ENCODE results near the gene RND3. TPM values are rescaled to one million over a fixed set of nuclear protein-coding genes. Genes with fewer than 3 reads are reported as not detected.

Gene RND3
- total and polyA plus RNA-seq, 8 donors: 28.3 to 134 (median 107) TPM

- TF ChIP-seq, protein P1, sequence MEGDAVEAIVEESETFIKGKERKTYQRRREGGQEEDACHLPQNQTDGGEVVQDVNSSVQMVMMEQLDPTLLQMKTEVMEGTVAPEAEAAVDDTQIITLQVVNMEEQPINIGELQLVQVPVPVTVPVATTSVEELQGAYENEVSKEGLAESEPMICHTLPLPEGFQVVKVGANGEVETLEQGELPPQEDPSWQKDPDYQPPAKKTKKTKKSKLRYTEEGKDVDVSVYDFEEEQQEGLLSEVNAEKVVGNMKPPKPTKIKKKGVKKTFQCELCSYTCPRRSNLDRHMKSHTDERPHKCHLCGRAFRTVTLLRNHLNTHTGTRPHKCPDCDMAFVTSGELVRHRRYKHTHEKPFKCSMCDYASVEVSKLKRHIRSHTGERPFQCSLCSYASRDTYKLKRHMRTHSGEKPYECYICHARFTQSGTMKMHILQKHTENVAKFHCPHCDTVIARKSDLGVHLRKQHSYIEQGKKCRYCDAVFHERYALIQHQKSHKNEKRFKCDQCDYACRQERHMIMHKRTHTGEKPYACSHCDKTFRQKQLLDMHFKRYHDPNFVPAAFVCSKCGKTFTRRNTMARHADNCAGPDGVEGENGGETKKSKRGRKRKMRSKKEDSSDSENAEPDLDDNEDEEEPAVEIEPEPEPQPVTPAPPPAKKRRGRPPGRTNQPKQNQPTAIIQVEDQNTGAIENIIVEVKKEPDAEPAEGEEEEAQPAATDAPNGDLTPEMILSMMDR (IDR thresholded peaks at IDR 0.05): no peak
- no peaks in the 10 kb centered on the region for H3K9me3 ChIP-seq
- no peak for ATAC-seq
Measured at GRCh38 chr2:150464986-150465385, 22.5 kb downstream of the RND3 start.

GRCh38 chr2:150464270-150464669, 23.2 kb downstream of the RND3 start:
- Histone ChIP-seq H3K27me3 (no peaks in the 10 kb centered on the region), H3K36me3 (no peaks in the 10 kb centered on the region), H3K4me1 (no peaks in the 10 kb centered on the region), H3K9me3 (no peaks in the 10 kb centered on the region), H3K27ac (no peak overlapping the region), H3K4me3 (no peak overlapping the region)
- DNase-seq: no peak
- TF ChIP-seq, protein P1 (IDR thresholded peaks at IDR 0.05): no peak
- intact Hi-C loops (cut with DNase I): no loop called here
- ATAC-seq: no peak

More at GRCh38 chr2:150464986-150465385, 22.5 kb downstream of the RND3 start:
- no peaks in the 10 kb centered on the region for H3K27me3 ChIP-seq
- H3K27ac ChIP-seq: no peak overlapping the region
- H3K4me1 ChIP-seq: no peaks in the 10 kb centered on the region
- DNase-seq: no peak
- H3K4me3 ChIP-seq: no peak overlapping the region
- H3K36me3 ChIP-seq: peaks cover 0 to 4% of the 10 kb centered on the region in 2 donors
- intact Hi-C loops (cut with DNase I): no loop called here

GRCh38 chr2:150462770-150463169, 24.7 kb downstream of the RND3 start:
- Histone ChIP-seq H3K36me3 (no peaks in the 10 kb centered on the region), H3K4me1 (no peaks in the 10 kb centered on the region), H3K9me3 (no peaks in the 10 kb centered on the region), H3K4me3 (no peak overlapping the region), H3K27ac (no peak overlapping the region), H3K27me3 (no peaks in the 10 kb centered on the region)
- ATAC-seq (no peak), DNase-seq (peak in 1 of 4 donors; percentile 34)
- TF ChIP-seq, protein P1 (IDR thresholded peaks at IDR 0.05): no peak
- intact Hi-C loops (cut with DNase I): no loop called here

- intact Hi-C loops (cut with DNase I): no loop called here
- H3K4me1 ChIP-seq: no peaks in the 10 kb centered on the region
- H3K27me3 ChIP-seq: no peaks in the 10 kb centered on the region
- H3K9me3 ChIP-seq: no peaks in the 10 kb centered on the region
- H3K4me3 ChIP-seq: no peak overlapping the region
- peak; percentile 54 for ATAC-seq
- TF ChIP-seq, protein P1 (IDR thresholded peaks at IDR 0.05): no peak
- H3K36me3 ChIP-seq: no peaks in the 10 kb centered on the region
- no peak overlapping the region for H3K27ac ChIP-seq
- DNase-seq: no peak
Measured at GRCh38 chr2:150459281-150459680, 28.2 kb downstream of the RND3 start.

DNA sequence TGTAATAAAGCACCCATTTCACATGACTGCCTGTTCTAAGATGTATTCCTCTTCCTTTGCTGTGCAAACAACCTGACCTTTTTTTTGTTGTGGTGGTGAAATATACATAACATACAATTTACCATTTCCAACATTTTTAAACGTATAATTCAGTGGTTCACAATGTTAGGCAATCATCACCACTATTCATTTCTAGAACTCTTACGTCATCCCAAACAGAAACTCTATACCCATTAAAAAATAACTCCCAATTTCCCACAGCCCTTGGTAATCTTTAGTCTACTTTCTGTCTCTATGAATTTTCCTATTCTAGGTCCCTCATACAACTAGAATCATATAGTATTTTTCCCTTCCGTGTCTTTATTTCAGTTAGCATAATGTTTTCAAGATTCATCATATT, 36.7 kb downstream of the RND3 start:
- ATAC-seq (no peak), DNase-seq (no peak)
- Histone ChIP-seq H3K4me3 (no peak overlapping the region), H3K27me3 (no peaks in the 10 kb centered on the region), H3K4me1 (no peaks in the 10 kb centered on the region), H3K9me3 (no peaks in the 10 kb centered on the region), H3K27ac (no peak overlapping the region), H3K36me3 (no peaks in the 10 kb centered on the region)
- intact Hi-C loops (cut with DNase I): no loop called here
- TF ChIP-seq, protein P1 (IDR thresholded peaks at IDR 0.05): no peak

All from left lung (tissue), 10 donors.